H1 (cell line): ENCODE results near the gene THOC7. TPM values are rescaled to one million over a fixed set of nuclear protein-coding genes. Genes with fewer than 3 reads are reported as not detected.

ENCODE experiments used
- CTCF ChIA-PET: fragments of 300-600 bp; sonication (Branson Sonifier 250); formaldehyde crosslinking; loops from one replicate; lab custom pipeline; 2021; ENCODE audit not compliant: partially characterized antibody; lab: Charles Lee
- POLR2A ChIA-PET: fragments of 300-600 bp; sonication (Branson Sonifier 250); formaldehyde crosslinking; loops from one replicate; lab custom pipeline; 2021; ENCODE audit warnings: inconsistent platforms; ENCODE audit not compliant: partially characterized antibody; lab: Charles Lee
- DNase-seq, 2 experiments: peaks; one replicate each; pipeline versions ENCODE4 v3.0.0 to v3.0.0-alpha.2; 2010 to 2022; ENCODE audit warnings: low spot score in 2 of 2, low read depth in 1 of 2, mixed read lengths in 1 of 2
- FAIRE-seq: peaks from 2 replicates; lab custom pipeline; 2011; peaks lifted over from hg19 to GRCh38; lab: Jason Lieb, UNC
- H2AFZ ChIP-seq: 2 replicates; pipeline ENCODE4 v1.8.1; 2012; ENCODE audit warnings: low read length, inconsistent platforms
- H2AK5ac ChIP-seq: 2 replicates; pipeline ENCODE4 v1.6.1; 2013; ENCODE audit warnings: low read depth, low read length
- H2BK120ac ChIP-seq: replicated peaks from 2 replicates; pipeline ENCODE3; 2013; ENCODE audit warnings: low read depth, low read length, inconsistent platforms
- H2BK12ac ChIP-seq: 2 replicates; pipeline ENCODE4 v1.6.1; 2013; ENCODE audit warnings: low read depth, low read length
- H2BK15ac ChIP-seq: 2 replicates; pipeline ENCODE4 v1.6.1; 2013; ENCODE audit warnings: low read length
- H2BK20ac ChIP-seq: 2 replicates; pipeline ENCODE4 v1.6.1; 2013; ENCODE audit warnings: low read length
- H2BK5ac ChIP-seq: 2 replicates; pipeline ENCODE4 v1.6.1; 2013; ENCODE audit warnings: low read depth, low read length
- H3K14ac ChIP-seq: 2 replicates; pipeline ENCODE4 v1.6.1; 2013; ENCODE audit warnings: inconsistent platforms; ENCODE audit not compliant: insufficient read length
- H3K18ac ChIP-seq: 2 replicates; pipeline ENCODE4 v1.6.1; 2013; ENCODE audit warnings: low read length; ENCODE audit errors: extremely low read depth
- H3K23ac ChIP-seq: 2 replicates; pipeline ENCODE4 v1.6.1; 2013; ENCODE audit warnings: inconsistent platforms; ENCODE audit not compliant: insufficient read length
- H3K23me2 ChIP-seq: 2 replicates; pipeline ENCODE4 v1.6.1; 2013; ENCODE audit warnings: low read depth, low read length
- H3K27ac ChIP-seq: 2 replicates; pipeline ENCODE4 v1.6.1; 2011; ENCODE audit warnings: low read depth, low read length, inconsistent platforms
- H3K27me3 ChIP-seq, 4 experiments: replicated peaks in 1 of 4; 1 replicate in 1 of 4; 2 replicates in 3 of 4; pipeline versions ENCODE4 v1.6.1 to v1.8.1; 2011 to 2013; ENCODE audit warnings: low read length in 3 of 4, mild to moderate bottlenecking in 3 of 4, inconsistent platforms in 2 of 4, mixed read lengths in 2 of 4, moderate library complexity in 1 of 4; ENCODE audit not compliant: control insufficient read depth in 3 of 4, insufficient read depth in 3 of 4; ENCODE audit errors: extremely low read depth in 1 of 4
- H3K36me3 ChIP-seq, 4 experiments: 2 replicates each; pipeline versions ENCODE4 v1.6.1 to v1.8.1; 2011 to 2013; ENCODE audit warnings: mild to moderate bottlenecking in 4 of 4, low read length in 3 of 4, moderate library complexity in 2 of 4, control low read depth in 1 of 4, inconsistent platforms in 1 of 4; ENCODE audit not compliant: insufficient read depth in 4 of 4, control insufficient read depth in 2 of 4
- H3K4ac ChIP-seq: replicated peaks from 2 replicates; pipeline ENCODE3; 2013; ENCODE audit warnings: low read length, low read depth, mixed read lengths, inconsistent platforms; ENCODE audit not compliant: insufficient read length
- H3K4me1 ChIP-seq, 4 experiments: replicated peaks in 1 of 4; 1 replicate in 1 of 4; 2 replicates in 3 of 4; pipeline versions ENCODE4 v1.6.1 to v1.8.1; 2011 to 2013; ENCODE audit warnings: low read length in 3 of 4, inconsistent platforms in 2 of 4, mixed read lengths in 1 of 4; ENCODE audit not compliant: insufficient read depth in 4 of 4, control insufficient read depth in 3 of 4
- H3K4me2 ChIP-seq, 2 experiments: 2 replicates each; pipeline versions ENCODE4 v1.6.1 to v1.8.1; 2011 to 2013; ENCODE audit warnings: low read depth in 2 of 2, low read length in 2 of 2, control low read depth in 1 of 2, inconsistent platforms in 1 of 2, mild to moderate bottlenecking in 1 of 2; ENCODE audit not compliant: insufficient read depth in 1 of 2
- H3K4me3 ChIP-seq, 4 experiments: fragments of 200-600, 300-600 bp in 1 of 4; sonication (generic), shearing (Covaris generic), sonication (Bioruptor Twin) in 1 of 4; 2 replicates each; pipeline versions ENCODE4 v1.5.1 to v1.8.1; 2011 to 2016; ENCODE audit warnings: low read length in 4 of 4, low read depth in 3 of 4, control low read depth in 2 of 4, inconsistent platforms in 2 of 4, mild to moderate bottlenecking in 2 of 4, mixed read lengths in 1 of 4, moderate library complexity in 1 of 4; ENCODE audit not compliant: insufficient read depth in 2 of 4; ENCODE audit errors: extremely low read depth in 1 of 4
- H3K56ac ChIP-seq: replicated peaks from 2 replicates; pipeline ENCODE3; 2013; ENCODE audit warnings: low read depth, mild to moderate bottlenecking, mixed read lengths, low read length, inconsistent platforms; ENCODE audit not compliant: insufficient read length
- H3K79me1 ChIP-seq: 2 replicates; pipeline ENCODE4 v1.6.1; 2013; ENCODE audit warnings: low read depth, low read length, control low read depth
- H3K79me2 ChIP-seq, 2 experiments: 2 replicates each; pipeline versions ENCODE4 v1.6.1 to v1.8.1; 2012 to 2013; ENCODE audit warnings: low read length in 2 of 2, mild to moderate bottlenecking in 2 of 2, inconsistent platforms in 1 of 2; ENCODE audit not compliant: insufficient read depth in 2 of 2, control insufficient read depth in 1 of 2
- H3K9ac ChIP-seq, 4 experiments: replicated peaks in 1 of 4; 1 replicate in 1 of 4; 2 replicates in 3 of 4; pipeline versions ENCODE4 v1.6.1 to v1.8.1; 2011 to 2013; ENCODE audit warnings: low read depth in 3 of 4, low read length in 3 of 4, control low read depth in 2 of 4, mild to moderate bottlenecking in 2 of 4, moderate library complexity in 2 of 4, inconsistent platforms in 1 of 4; ENCODE audit errors: extremely low read depth in 1 of 4
- H3K9me3 ChIP-seq, 2 experiments: 2 replicates each; pipeline versions ENCODE4 v1.6.1 to v1.8.1; 2012 to 2013; ENCODE audit warnings: mild to moderate bottlenecking in 2 of 2, moderate library complexity in 2 of 2, control low read depth in 1 of 2, inconsistent platforms in 1 of 2, low read depth in 1 of 2, low read length in 1 of 2, mixed read lengths in 1 of 2; ENCODE audit not compliant: insufficient read depth in 2 of 2
- H4K20me1 ChIP-seq, 2 experiments: replicated peaks in 1 of 2; 2 replicates each; pipeline versions ENCODE3 to v1.8.1; 2011 to 2013; ENCODE audit warnings: inconsistent platforms in 2 of 2, low read length in 2 of 2, mild to moderate bottlenecking in 1 of 2; ENCODE audit not compliant: insufficient read depth in 2 of 2, control insufficient read depth in 1 of 2
- H4K5ac ChIP-seq: 2 replicates; pipeline ENCODE4 v1.6.1; 2013; ENCODE audit warnings: low read length, low read depth, mixed read lengths, inconsistent platforms; ENCODE audit not compliant: insufficient read length
- H4K8ac ChIP-seq: 2 replicates; pipeline ENCODE4 v1.8.0; 2013; ENCODE audit warnings: mild to moderate bottlenecking, moderate library complexity, low read length, inconsistent platforms; ENCODE audit not compliant: insufficient read depth; ENCODE audit errors: extremely low read depth
- H4K91ac ChIP-seq: replicated peaks from 2 replicates; pipeline ENCODE3; 2013; ENCODE audit warnings: low read length, mixed read lengths, inconsistent platforms; ENCODE audit not compliant: insufficient read length
- ASH2L ChIP-seq: fragments of 200-600, 300-600 bp; sonication (generic); IDR thresholded peaks from one replicate; pipeline ENCODE4 v1.7.1; 2017; ENCODE audit warnings: low read length
- BACH1 ChIP-seq: IDR thresholded peaks from 2 replicates; pipeline ENCODE4 v1.6.1; 2012; ENCODE audit warnings: low read length, improper control_type of control experiment
- EGR1 ChIP-seq: IDR thresholded peaks from 2 replicates; pipeline ENCODE4 v1.6.1; 2011; ENCODE audit warnings: low read depth, low read length, borderline replicate concordance
- HDAC2 ChIP-seq, 2 experiments: fragments of 300-600 bp in 1 of 2; sonication (generic) in 1 of 2; IDR thresholded peaks; 2 replicates each; pipeline ENCODE4 v1.6.1; 2011 to 2012; ENCODE audit warnings: low read depth in 2 of 2, low read length in 2 of 2, mild to moderate bottlenecking in 2 of 2, moderate library complexity in 2 of 2, borderline replicate concordance in 1 of 2, inconsistent platforms in 1 of 2
- JUND ChIP-seq: IDR thresholded peaks from 2 replicates; pipeline ENCODE4 v1.6.1; 2011; ENCODE audit warnings: mild to moderate bottlenecking, improper control_type of control experiment, low read length
- KDM4A ChIP-seq: IDR thresholded peaks from one replicate; pipeline ENCODE4 v1.7.1; 2012; ENCODE audit warnings: low read depth, mild to moderate bottlenecking, moderate library complexity, low read length, inconsistent platforms; ENCODE audit not compliant: severe bottlenecking
- RFX5 ChIP-seq: IDR thresholded peaks from 2 replicates; pipeline ENCODE4 v1.6.1; 2011; ENCODE audit warnings: low read depth, low read length, improper control_type of control experiment, borderline replicate concordance
- RXRA ChIP-seq: IDR thresholded peaks from 2 replicates; pipeline ENCODE4 v1.6.1; 2011; ENCODE audit warnings: low read depth, mild to moderate bottlenecking, low read length, moderate library complexity; ENCODE audit not compliant: insufficient read depth
- SAP30 ChIP-seq: fragments of 300-600 bp; sonication (generic); IDR thresholded peaks from 2 replicates; pipeline ENCODE4 v1.7.1; 2012; ENCODE audit warnings: low read length, moderate library complexity, mild to moderate bottlenecking, inconsistent platforms; ENCODE audit not compliant: insufficient read depth, insufficient replicate concordance
- SIX5 ChIP-seq: IDR thresholded peaks from 2 replicates; pipeline ENCODE4 v1.6.1; 2011; ENCODE audit warnings: mild to moderate bottlenecking, low read depth, low read length
- SP2 ChIP-seq: IDR thresholded peaks from 2 replicates; pipeline ENCODE4 v1.6.1; 2012; ENCODE audit warnings: mild to moderate bottlenecking, low read length, inconsistent platforms
- SRF ChIP-seq: IDR thresholded peaks from 2 replicates; pipeline ENCODE4 v1.6.1; 2011; ENCODE audit warnings: mild to moderate bottlenecking, low read depth, low read length, moderate library complexity
- WGBS, 2 experiments: shearing (Covaris generic) in 1 of 2; methylation state at CpG; one replicate each; pipeline versions ENCODE4 v1.1.6 to v1.1.7; 2013 to 2015; ENCODE audit warnings: low lambda C conversion rate in 2 of 2, mixed read lengths in 2 of 2, inconsistent platforms in 1 of 2, low coverage in 1 of 2, missing lambda C conversion rate in 1 of 2; ENCODE audit not compliant: insufficient replicate concordance in 2 of 2, insufficient coverage in 1 of 2, insufficient read length in 1 of 2; ENCODE audit errors: extremely low coverage in 1 of 2, missing lambda C conversion rate in 1 of 2; 5-methylcytosine and 5-hydroxymethylcytosine counted together
- polyA plus RNA-seq, 7 experiments: library from polyadenylated mRNA; depleted of rRNA in 3 of 7; stranded (reverse) in 5 of 7; unstranded in 2 of 7; fragments of >200 nt in 5 of 7; fragments of 200-250 nt in 2 of 7; gene quantifications; 1 replicate in 5 of 7; 2 replicates in 1 of 7; 4 replicates in 1 of 7; pipeline versions ENCODE4 v1.2.1 to v1.2.3, GENCODE V29; 2011 to 2013; ENCODE audit warnings: missing spikeins in 2 of 7, mixed read lengths in 2 of 7
- total RNA-seq: library from RNA; stranded (reverse); fragmentation: NEBNext Ultra II Directional; extraction: Animal tissue kit (Norgen Biotek cat#: 25700); gene quantifications from 2 replicates; pipeline ENCODE4 v1.2.1, GENCODE V29; 2021

Gene THOC7
- total and polyA plus RNA-seq, 2 of the 8 experiments (the other 6 are each of a cell fraction or from before 2014, with no cell fraction given), result 18.7 to 74.0 TPM

DNA sequence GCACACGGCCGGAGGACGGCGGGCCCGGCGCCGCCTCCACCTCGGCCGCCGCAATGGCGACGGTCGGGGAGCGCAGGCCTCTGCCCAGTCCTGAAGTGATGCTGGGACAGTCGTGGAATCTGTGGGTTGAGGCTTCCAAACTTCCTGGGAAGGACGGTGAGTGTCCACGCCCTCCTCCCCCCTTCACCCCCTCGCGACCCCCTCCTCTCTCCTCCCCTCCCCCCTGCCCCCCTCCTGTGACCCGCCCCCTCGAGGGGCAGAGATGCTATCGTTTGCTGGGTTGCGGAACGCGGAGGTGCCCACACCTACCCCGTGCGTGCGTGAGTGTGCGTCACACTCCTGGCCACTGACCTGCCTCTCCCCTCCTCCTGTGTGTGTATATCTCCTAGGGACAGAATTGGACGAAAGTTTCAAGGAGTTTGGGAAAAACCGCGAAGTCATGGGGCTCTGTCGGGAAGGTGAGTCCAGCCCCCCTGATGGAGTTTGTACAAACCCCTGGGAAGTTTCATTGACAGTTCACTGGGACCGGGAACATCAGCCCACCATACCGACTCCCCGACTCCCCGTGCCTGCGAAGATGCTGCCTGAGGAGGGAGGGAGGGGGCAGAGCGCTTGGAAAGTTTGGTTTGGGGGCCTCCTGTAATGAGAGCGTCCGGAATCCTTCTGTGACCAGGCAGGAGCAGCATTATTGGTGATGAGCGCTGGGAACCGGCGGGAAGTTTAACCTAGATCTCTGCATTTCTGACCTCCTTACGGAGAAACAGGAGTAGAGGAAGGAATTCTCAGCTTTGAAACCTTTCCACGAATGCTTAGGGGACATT lies 49.4 kb upstream of the THOC7 start:
- 0 out of 2 replicates have a peak, but pooled peaks cover 2% of the 10 kb centered on the region for H3K79me1 ChIP-seq
- H3K23me2 ChIP-seq, result peaks cover 6% of the 10 kb centered on the region
- H3K23ac ChIP-seq, result no peak overlapping the region
- no peak overlapping the region for H3K4ac ChIP-seq
- peak overlapping the region; percentile 80 to 100 for H3K4me2 ChIP-seq
- H3K9me3 ChIP-seq, result no peaks in the 10 kb centered on the region
- no peak overlapping the region for H3K56ac ChIP-seq
- ChIA-PET CTCF (no interaction called here), POLR2A (interaction anchor here (1.0 to 1.8 kb wide), 7 partner anchors 10 to 61 kb away, joined by 3 to 5 read pairs (median 3); no protein-coding TSS in a partner anchor)
- 0 out of 2 replicates have a peak overlapping the region, but pooled peaks have one; percentile 65 for H2AFZ ChIP-seq
- H3K18ac ChIP-seq, result peak overlapping the region; percentile 72
- no peak overlapping the region for H3K14ac ChIP-seq
- no peak overlapping the region for H2BK15ac ChIP-seq
- 1% methylated on average over 38 of the region's 46 CpGs; no CpG with 5 or more reads in 1 of the 2 experiments for WGBS, 2 experiments
- no peak overlapping the region for H2BK12ac ChIP-seq
- H4K8ac ChIP-seq, result peak overlapping the region; percentile 16; the same call in 1 of the 2 replicates
- FAIRE-seq, result no peak
- no peak overlapping the region for H2AK5ac ChIP-seq
- no peak overlapping the region for H2BK120ac ChIP-seq
- no peak overlapping the region for H2BK20ac ChIP-seq
- peak in 1 of 2 experiments; percentile 79 for DNase-seq
- H3K79me2 ChIP-seq, result 0 out of 4 replicates have a peak, but pooled peaks cover 0 to 2% of the 10 kb centered on the region in 2 experiments
- H2BK5ac ChIP-seq, result no peak overlapping the region
- H4K5ac ChIP-seq, result no peak overlapping the region
- H3K4me3 ChIP-seq, result peak overlapping the region; percentile 72 to 79 (median 76)
- H3K36me3 ChIP-seq, result no peaks in the 10 kb centered on the region
- peaks cover 0 to 2% (median 0%) of the 10 kb centered on the region in 4 experiments; a peak in 3 of 7 replicates for H3K4me1 ChIP-seq
- H4K20me1 ChIP-seq, result peaks cover 0 to 1% of the 10 kb centered on the region in 2 experiments
- no peaks in the 10 kb centered on the region for H3K27me3 ChIP-seq
- no peak overlapping the region for H4K91ac ChIP-seq
- H3K27ac ChIP-seq, result no peak overlapping the region
- peak overlapping the region; percentile 40 to 90 (median 60); a peak in 6 of 7 replicates for H3K9ac ChIP-seq
- TF ChIP-seq BACH1 (no peak), HDAC2 (IDR thresholded peaks at IDR 0.05; ENCODE audit: borderline replicate concordance in 1 of 2, low read depth in 2 of 2, low read length in 2 of 2) (no peak), KDM4A (peak; percentile 40), SP2 (no peak), ASH2L (peak; percentile 48), JUND (no peak), EGR1 (no peak), SIX5 (no peak), SAP30 (no peak), RFX5 (no peak), SRF (no peak), RXRA (no peak)
